Activated naive CD4-positive, alpha-beta T cell treated with anti-CD3 and anti-CD28 coated beads, Interleukin-2, amount 10 ng/mL, durations not matched to agents 7 days and 5 days (primary cell): Measurements from ENCODE around the gene AXIN1.
A peak's percentile ranks its signal among the peaks of the same experiment; 100 is the strongest.
"Not testable (repeated sequence)": the region's sequence is repeated elsewhere in the genome, so short reads cannot be mapped to it uniquely, and the experiment has no call there.

Experiments used
- CTCF ChIA-PET: fragments of 350-600 bp; sonication (Branson Sonifier 250); formaldehyde crosslinking; loops from one replicate; lab custom pipeline; 2021; ENCODE audit warnings: antibody characterized with exemption; lab: Charles Lee
- DNase-seq: peaks from one replicate; pipeline ENCODE4 v3.0.0-alpha.2; 2020
- H3K27ac Mint-ChIP-seq: one replicate; pipeline ENCODE4 v1.8.0; 2021; ENCODE audit warnings: mild to moderate bottlenecking, moderate library complexity, mixed read lengths
- H3K27me3 Mint-ChIP-seq: one replicate; pipeline ENCODE4 v1.8.0; 2021; ENCODE audit warnings: mild to moderate bottlenecking, mixed read lengths
- H3K36me3 Mint-ChIP-seq: one replicate; pipeline ENCODE4 v1.8.0; 2021; ENCODE audit warnings: mixed read lengths
- H3K4me1 Mint-ChIP-seq: one replicate; pipeline ENCODE4 v1.8.0; 2021; ENCODE audit warnings: mixed read lengths
- H3K4me3 Mint-ChIP-seq: one replicate; pipeline ENCODE4 v1.8.0; 2021; ENCODE audit warnings: mild to moderate bottlenecking, moderate library complexity, mixed read lengths
- H3K9me3 Mint-ChIP-seq: one replicate; pipeline ENCODE4 v1.8.0; 2021; ENCODE audit warnings: mixed read lengths

The AXIN1 gene

DNA sequence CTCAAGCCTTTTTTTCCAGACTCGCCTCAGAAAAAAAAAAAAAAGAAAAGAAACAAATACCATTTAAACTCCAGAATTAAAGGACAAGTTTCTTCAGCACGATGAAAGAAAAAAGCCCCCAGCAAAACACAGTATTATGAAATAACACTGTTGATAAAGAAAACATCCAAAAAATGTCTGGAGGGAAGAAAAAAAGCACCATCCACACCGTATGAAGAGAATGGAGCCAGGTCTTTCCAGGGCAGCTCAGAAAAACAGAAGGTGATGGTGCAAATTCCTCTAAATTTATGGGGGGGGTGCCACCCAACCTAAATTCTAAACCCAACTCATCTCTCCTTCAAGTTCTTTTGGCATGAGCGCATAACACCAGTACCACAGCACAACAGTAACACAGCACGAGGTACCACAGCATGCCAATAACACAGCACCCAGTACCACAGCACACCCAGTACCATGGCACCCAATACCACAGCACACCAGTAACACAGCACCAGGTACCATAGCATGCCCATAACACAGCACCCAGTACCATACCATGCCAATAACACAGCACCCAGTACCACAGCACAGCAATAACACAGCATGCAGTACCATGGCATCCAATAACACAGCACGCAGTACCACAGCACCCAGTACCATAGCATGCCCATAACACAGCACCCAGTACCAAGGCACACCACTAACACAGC, 19.0 kb downstream of the AXIN1 start:
- CTCF ChIA-PET, result no interaction called here
- no peak overlapping the region for H3K4me3 Mint-ChIP-seq
- H3K4me1 Mint-ChIP-seq, result peaks cover 27% of the 10 kb centered on the region
- no peak for DNase-seq
- H3K27ac Mint-ChIP-seq, result no peak overlapping the region
- H3K36me3 Mint-ChIP-seq, result peaks cover 6% of the 10 kb centered on the region
- no peaks in the 10 kb centered on the region for H3K9me3 Mint-ChIP-seq
- H3K27me3 Mint-ChIP-seq, result no peaks in the 10 kb centered on the region

DNA sequence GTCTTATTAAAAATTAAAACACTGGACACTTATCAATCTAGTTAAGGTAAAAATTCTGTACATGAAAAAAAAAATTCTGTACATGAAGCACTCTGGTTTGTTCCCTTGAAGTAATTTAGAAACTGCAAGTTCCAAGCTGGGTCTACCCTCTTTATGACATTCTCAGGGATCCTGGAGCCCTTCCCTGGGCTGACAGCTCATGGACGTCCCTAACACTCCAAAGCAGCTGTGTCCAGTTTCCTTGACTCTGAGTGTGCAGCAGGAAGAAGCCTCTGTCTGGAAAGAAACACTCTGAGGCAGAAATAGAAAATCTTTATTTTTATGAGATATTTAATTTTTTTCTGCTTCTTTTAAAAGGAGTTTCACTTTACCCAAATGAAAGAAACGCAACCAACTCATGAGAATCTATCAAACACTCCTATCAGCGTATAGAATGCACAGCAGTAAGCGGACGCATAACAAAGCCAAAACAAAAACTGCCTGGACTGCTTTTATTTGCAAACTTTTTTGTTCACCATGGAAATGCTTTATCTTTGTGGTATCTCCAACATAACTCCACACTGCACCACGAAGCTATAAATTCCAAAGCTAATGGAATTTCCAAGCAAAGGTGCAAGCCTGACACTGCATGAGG, 21.2 kb downstream of the AXIN1 start:
- H3K36me3 Mint-ChIP-seq, H3K27me3 Mint-ChIP-seq, CTCF ChIA-PET, H3K4me3 Mint-ChIP-seq, DNase-seq, H3K27ac Mint-ChIP-seq, H3K9me3 Mint-ChIP-seq: not testable (repeated sequence)
- H3K4me1 Mint-ChIP-seq, result peaks cover 38% of the 10 kb centered on the region

DNA sequence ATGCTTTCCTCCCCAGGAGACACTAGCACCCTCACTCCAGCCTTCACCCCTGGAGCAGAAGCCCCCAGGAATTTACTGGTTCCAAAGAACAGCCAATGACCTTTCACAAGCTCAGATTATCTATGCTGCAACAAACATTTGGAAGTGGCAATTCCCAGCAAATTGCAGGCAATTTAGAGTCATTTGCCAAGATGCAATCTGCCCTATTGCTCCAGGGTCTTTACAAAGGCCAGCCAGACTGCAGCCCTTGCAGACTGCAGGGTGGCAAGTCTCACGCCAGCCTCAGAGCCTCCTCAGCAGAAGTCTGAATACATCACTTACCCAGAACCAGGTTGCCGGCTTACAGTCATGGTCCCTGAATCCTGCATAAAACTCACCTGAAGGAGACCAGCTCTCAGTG, 21.8 kb downstream of the AXIN1 start:
- Mint-ChIP-seq H3K27ac (no peak overlapping the region), H3K36me3 (peaks cover 6% of the 10 kb centered on the region), H3K4me1 (peaks cover 40% of the 10 kb centered on the region), H3K4me3 (no peak overlapping the region), H3K9me3 (no peaks in the 10 kb centered on the region), H3K27me3 (no peaks in the 10 kb centered on the region)
- no peak for DNase-seq
- CTCF ChIA-PET, result no interaction called here

DNA sequence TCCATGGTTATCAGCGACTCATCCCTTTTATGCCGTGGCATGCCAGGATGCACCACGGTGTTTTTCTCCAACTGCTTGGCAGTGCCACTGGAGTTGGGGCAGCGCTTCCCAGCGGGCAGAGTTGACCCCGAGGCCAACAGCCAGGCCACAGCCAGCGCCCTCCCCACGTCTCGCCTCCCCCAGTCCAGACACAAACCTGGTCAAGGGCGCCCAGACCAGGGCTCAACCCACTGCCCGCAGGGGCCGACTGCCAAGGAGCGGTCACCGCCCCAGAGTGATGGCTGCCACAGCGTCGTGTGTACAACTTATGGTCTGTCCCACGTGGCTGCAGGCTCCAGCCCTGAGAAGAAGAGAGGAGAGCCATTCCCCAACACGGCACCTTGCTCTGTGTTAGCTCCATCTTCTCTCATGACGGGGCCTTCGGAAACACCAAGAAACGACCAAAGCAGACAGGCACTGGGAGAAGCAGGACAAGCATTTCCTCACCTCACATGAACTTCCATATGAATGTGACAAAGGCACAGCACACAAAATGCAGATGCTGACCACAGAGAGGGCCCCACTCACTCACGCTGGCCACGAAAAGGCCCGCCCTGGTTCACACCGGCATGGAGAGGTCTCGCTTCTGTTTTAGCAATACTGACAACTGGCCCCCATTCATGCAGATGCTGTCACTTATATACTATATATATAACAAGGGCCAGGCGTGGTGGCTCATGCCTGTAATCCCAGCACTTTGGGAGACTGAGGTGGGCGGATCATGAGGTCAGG, 27.0 kb downstream of the AXIN1 start:
- DNase-seq, result no peak
- peaks cover 23% of the 10 kb centered on the region for H3K27me3 Mint-ChIP-seq
- no peaks in the 10 kb centered on the region for H3K9me3 Mint-ChIP-seq
- H3K4me1 Mint-ChIP-seq, result peaks cover 58% of the 10 kb centered on the region
- peak overlapping the region; percentile 65 for H3K4me3 Mint-ChIP-seq
- H3K27ac Mint-ChIP-seq, result peak overlapping the region; percentile 82
- H3K36me3 Mint-ChIP-seq, result peaks cover 4% of the 10 kb centered on the region
- CTCF ChIA-PET, result no interaction called here

DNA sequence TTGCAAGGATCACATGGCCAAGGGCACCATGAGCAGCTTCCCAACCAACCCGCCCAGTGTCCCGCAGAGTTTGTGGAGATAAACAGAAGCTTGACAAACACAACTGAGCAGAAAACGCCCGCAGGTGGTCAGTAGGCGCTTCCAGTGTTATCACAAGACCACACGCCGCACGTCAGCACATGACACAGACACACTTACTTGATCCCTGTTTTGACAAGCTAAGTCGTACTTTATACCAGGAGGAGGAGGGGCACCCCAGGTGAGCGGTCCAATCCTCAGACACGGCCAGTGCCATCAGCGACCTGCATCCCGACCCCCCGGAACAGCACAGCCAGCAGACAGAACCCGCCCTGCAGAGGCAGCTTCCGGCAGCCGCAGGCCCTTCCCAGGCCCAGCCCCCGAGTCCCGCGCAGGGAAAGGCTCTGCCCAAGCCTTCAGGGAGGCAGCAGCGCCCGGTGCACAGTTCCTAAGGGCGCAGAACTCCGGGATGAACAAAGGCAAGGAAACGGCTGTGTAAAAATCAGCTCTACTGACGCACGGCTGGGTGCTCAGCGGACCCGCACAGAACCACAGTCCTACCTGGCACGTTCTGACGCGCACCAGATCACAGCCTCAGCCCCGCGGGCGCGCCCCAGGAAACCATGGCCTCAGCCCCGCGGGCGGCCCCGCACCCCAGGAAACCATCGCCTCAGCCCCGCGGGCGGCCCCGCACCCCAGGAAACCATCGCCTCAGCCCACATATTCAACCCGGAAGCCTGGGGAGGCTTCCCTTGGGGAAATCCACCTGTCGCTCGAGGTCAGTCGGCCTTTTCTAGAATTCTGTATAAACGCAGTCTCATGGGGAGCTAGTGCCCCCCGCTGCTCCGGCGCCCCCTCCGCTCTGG, 27.8 kb downstream of the AXIN1 start:
- peaks cover 60% of the 10 kb centered on the region for H3K4me1 Mint-ChIP-seq
- H3K36me3 Mint-ChIP-seq, result peaks cover 6% of the 10 kb centered on the region
- H3K27me3 Mint-ChIP-seq, result peaks cover 23% of the 10 kb centered on the region
- H3K27ac Mint-ChIP-seq, result peak overlapping the region; percentile 82
- CTCF ChIA-PET, result no interaction called here
- H3K4me3 Mint-ChIP-seq, result peak overlapping the region; percentile 65
- H3K9me3 Mint-ChIP-seq, result no peaks in the 10 kb centered on the region
- peak; percentile 82 for DNase-seq

DNA sequence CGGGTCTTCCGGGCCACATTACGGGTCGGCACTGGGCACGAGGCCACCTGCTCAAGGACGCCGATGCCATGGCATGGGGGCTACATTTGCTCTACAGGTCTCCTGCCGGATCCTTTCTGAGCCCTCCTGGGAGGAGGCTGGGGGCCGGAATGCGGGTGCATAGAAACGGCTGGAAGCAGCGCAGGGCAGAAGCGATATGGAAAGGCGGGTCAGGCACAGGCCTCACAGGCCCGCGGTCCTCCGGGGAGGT, 28.4 kb downstream of the AXIN1 start:
- peak overlapping the region; percentile 65 for H3K27ac Mint-ChIP-seq

DNA sequence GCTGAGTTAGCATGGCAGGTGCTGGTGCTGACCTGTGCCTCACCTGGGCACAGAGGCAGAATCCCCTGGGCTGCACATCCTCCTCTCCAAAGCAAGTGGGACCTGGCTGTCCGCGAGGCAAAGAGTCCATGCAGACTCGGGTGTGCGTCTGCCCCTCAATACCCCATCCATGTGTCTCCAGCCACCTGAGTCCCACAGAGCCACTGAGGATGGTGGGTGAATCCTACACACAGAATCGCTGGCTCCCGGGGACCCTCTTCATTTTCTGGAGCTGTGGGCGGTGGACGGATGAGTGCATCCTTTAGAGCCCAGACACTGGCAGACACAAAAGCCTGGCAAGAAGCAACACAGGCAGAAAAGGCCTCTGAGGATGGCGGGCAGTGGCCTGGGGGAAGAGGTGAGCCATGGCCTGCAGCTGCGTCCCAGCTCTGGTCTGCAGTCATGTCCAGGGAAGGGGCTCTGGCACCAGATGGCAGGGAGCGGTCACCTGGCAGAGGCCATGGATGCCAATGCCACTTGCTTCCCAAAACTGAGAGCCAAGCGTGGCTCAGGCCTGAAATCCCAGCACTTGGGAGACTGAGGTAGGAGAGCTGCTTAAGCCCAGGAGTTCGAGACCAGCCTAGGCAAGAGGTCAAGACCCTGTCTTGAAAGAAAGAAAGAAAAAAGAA, 29.9 kb downstream of the AXIN1 start:
- H3K27ac Mint-ChIP-seq, result no peak overlapping the region
- H3K4me1 Mint-ChIP-seq, result peaks cover 65% of the 10 kb centered on the region
- no peak overlapping the region for H3K4me3 Mint-ChIP-seq
- CTCF ChIA-PET, result interaction anchor here (0.7 kb wide), 1 partner anchor 14 kb away, joined by 3 read pairs; no protein-coding TSS in a partner anchor
- H3K27me3 Mint-ChIP-seq, result peaks cover 23% of the 10 kb centered on the region
- DNase-seq, result no peak
- no peaks in the 10 kb centered on the region for H3K9me3 Mint-ChIP-seq
- H3K36me3 Mint-ChIP-seq, result peaks cover 16% of the 10 kb centered on the region

More for the DNA sequence above, 28.4 kb downstream of the AXIN1 start:
- Mint-ChIP-seq H3K27me3 (peaks cover 23% of the 10 kb centered on the region), H3K4me3 (no peak overlapping the region), H3K36me3 (peaks cover 8% of the 10 kb centered on the region), H3K4me1 (peaks cover 62% of the 10 kb centered on the region), H3K9me3 (no peaks in the 10 kb centered on the region)
- CTCF ChIA-PET, result no interaction called here
- DNase-seq, result no peak

DNA sequence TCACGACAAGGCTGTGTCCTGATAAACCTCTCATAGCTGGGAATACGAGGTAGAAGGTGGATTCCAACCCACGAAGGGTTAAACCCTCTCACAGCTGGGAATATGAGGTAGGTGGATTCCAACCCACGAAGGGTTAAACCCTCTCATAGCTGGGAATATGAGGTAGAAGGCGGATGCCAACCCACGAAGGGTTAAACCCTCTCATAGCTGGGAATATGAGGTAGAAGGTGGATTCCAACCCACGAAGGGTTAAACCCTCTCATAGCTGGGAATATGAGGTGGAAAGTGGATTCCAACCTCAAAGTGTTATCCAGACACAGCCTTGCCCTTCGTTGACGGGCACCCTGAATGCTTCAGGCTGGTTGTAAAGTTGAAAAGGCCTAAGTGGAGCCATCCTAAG, 31.0 kb downstream of the AXIN1 start:
- CTCF ChIA-PET, result interaction anchor here (0.7 kb wide), 1 partner anchor 15 kb away, joined by 3 read pairs; no protein-coding TSS in a partner anchor
- Mint-ChIP-seq H3K4me1 (peaks cover 56% of the 10 kb centered on the region), H3K27ac (no peak overlapping the region), H3K27me3 (peaks cover 23% of the 10 kb centered on the region), H3K4me3 (no peak overlapping the region), H3K9me3 (no peaks in the 10 kb centered on the region), H3K36me3 (peaks cover 17% of the 10 kb centered on the region)
- DNase-seq, result no peak

DNA sequence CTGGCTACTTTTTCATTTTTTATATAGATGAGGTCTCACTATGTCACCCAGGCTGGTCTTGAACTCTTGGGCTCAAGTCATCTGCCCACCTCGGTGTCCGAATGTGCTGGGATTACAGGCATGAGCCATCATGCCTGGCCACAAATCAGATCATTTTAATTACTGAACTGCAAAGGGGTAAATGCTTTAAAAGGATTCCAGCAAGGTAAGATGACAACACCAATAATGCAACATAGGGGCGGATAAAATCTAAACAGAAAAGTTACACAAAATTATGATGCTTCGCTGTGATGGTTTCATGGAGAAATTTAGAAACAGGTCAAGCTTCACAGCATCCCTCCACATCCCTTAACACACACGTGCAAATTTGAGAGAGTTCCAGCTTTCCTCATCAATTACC, 32.3 kb downstream of the AXIN1 start:
- Mint-ChIP-seq H3K36me3 (peaks cover 15% of the 10 kb centered on the region), H3K9me3 (no peaks in the 10 kb centered on the region), H3K27ac (peak overlapping the region; percentile 9), H3K4me3 (no peak overlapping the region), H3K27me3 (peaks cover 23% of the 10 kb centered on the region), H3K4me1 (peaks cover 44% of the 10 kb centered on the region)
- CTCF ChIA-PET, result no interaction called here
- no peak for DNase-seq

DNA sequence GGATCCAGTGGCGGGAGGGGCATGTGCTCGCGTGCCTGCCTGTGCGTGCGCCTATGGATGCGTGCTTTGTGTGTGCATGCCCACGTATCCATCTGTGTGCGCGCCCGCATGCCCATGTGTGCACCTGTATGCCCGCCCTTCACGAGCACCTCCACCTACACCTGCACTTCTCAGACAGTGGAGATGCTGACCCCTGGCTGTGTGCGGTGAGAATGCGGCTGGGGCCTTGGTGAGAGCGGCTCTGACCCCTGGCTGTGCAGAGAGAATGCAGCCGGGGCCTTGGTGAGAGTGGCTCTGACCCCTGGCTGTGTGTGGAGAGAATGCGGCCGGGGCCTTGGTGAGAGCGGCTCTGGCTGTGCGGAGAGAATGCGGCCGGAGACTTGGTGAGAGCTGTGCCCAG, 33.9 kb downstream of the AXIN1 start:
- CTCF ChIA-PET, result no interaction called here
- DNase-seq, result no peak
- H3K27ac Mint-ChIP-seq, result no peak overlapping the region
- peaks cover 18% of the 10 kb centered on the region for H3K36me3 Mint-ChIP-seq
- peaks cover 29% of the 10 kb centered on the region for H3K4me1 Mint-ChIP-seq
- H3K27me3 Mint-ChIP-seq, result peaks cover 7% of the 10 kb centered on the region
- no peak overlapping the region for H3K4me3 Mint-ChIP-seq
- no peaks in the 10 kb centered on the region for H3K9me3 Mint-ChIP-seq

DNA sequence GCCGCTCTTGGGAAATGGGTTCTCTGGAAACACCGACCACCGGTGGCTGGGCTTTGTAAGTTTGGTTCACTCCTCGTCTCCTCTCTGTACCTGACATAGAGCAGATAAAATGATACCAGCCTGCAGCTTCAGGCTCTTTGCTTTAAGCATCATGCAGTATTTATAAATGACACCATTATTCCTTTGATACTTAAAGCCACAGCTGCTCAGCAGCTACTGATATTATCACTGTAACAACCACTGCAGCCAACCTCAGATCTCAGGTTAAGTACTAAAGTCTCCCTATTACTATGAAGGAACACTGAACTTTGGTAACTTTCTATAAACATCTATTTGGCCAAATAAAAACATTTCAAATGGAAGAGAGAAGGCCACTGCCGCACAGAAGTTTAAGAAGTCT, 34.9 kb downstream of the AXIN1 start:
- CTCF ChIA-PET, result no interaction called here
- Mint-ChIP-seq H3K9me3 (no peaks in the 10 kb centered on the region), H3K36me3 (peaks cover 19% of the 10 kb centered on the region), H3K27ac (no peak overlapping the region), H3K27me3 (peaks cover 1% of the 10 kb centered on the region), H3K4me3 (no peak overlapping the region), H3K4me1 (peaks cover 22% of the 10 kb centered on the region)
- DNase-seq, result no peak

DNA sequence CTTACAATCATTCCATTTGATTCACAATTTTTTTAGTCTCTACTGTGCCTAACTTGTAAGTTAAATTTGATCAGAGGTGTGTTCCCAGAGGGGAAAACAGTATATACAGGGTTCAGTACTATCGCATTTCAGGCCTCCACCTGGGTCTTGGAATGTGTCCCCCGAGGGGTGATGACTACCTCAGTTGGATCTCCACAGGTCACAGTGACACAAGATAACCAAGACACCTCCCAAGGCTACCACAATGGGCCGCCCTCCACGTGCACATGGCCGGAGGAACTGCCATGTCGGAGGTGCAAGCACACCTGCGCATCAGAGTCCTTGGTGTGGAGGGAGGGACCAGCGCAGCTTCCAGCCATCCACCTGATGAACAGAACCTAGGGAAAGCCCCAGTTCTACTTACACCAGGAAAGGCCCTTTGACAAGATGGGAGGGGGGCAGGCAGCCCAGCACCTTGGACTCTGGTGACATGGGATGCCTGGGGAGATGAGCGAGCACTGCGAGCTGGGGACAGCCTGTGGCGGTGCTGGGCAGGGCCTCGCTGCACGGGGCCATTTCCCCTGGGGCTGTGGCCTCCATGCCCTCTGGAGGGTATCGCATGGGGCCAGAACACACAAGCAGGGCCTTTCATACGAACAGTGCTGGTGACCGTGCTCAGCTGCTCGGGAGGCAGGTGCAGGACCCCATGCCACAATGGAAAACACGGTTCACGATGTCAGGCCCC, 35.6 kb downstream of the AXIN1 start:
- H3K36me3 Mint-ChIP-seq, result peaks cover 19% of the 10 kb centered on the region
- DNase-seq, result no peak
- no peaks in the 10 kb centered on the region for H3K9me3 Mint-ChIP-seq
- no peaks in the 10 kb centered on the region for H3K27me3 Mint-ChIP-seq
- CTCF ChIA-PET, result no interaction called here
- no peak overlapping the region for H3K27ac Mint-ChIP-seq
- no peak overlapping the region for H3K4me3 Mint-ChIP-seq
- H3K4me1 Mint-ChIP-seq, result peaks cover 19% of the 10 kb centered on the region

DNA sequence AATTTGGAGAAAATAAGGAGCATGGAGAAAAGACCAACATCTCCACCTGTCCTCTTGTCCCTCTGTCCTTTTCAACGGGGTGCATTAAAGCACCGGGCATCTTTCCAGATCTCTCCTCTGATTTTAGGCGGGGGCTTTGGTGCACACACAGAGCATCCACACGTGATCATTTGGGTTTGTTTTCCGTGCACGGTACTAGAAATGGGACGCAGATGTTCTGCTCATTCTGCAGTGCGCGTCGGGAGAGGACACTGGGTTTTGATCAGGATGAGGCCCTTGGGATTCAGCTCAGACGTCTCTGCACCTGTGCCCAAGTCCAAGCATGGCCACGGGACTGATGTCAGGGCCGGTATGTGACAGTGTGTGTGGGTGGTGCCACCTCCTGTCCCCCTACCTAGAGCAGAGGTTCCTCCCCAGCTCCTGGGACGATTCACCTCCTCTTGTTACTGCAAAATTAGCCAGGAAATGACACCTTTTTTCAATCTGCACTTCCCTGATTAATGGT, 37.7 kb downstream of the AXIN1 start:
- no peaks in the 10 kb centered on the region for H3K27me3 Mint-ChIP-seq
- H3K4me3 Mint-ChIP-seq, result no peak overlapping the region
- H3K9me3 Mint-ChIP-seq, result no peaks in the 10 kb centered on the region
- CTCF ChIA-PET, result no interaction called here
- peaks cover 12% of the 10 kb centered on the region for H3K4me1 Mint-ChIP-seq
- peaks cover 19% of the 10 kb centered on the region for H3K36me3 Mint-ChIP-seq
- DNase-seq, result no peak
- H3K27ac Mint-ChIP-seq, result no peak overlapping the region
